Retinal pigment epithelial cell (primary cell): ENCODE measurements around the gene UCP3.
A peak's percentile ranks its signal among the peaks of the same experiment; 100 is the strongest.

Source experiments
- DNase-seq: peaks from one replicate; pipeline ENCODE4 v3.0.0-alpha.2; 2010; ENCODE audit warnings: low read depth
- H3K4me3 ChIP-seq: 2 replicates; pipeline ENCODE4 v1.5.1; 2011; ENCODE audit warnings: mild to moderate bottlenecking, low read length, control low read depth, moderate library complexity
- TF ChIP-seq, protein P1 (sequence below): conservative IDR thresholded peaks from 2 replicates; pipeline ENCODE4 v1.5.1; 2011; ENCODE audit warnings: low read depth, low read length, control low read depth, inconsistent platforms

UCP3 gene

DNA sequence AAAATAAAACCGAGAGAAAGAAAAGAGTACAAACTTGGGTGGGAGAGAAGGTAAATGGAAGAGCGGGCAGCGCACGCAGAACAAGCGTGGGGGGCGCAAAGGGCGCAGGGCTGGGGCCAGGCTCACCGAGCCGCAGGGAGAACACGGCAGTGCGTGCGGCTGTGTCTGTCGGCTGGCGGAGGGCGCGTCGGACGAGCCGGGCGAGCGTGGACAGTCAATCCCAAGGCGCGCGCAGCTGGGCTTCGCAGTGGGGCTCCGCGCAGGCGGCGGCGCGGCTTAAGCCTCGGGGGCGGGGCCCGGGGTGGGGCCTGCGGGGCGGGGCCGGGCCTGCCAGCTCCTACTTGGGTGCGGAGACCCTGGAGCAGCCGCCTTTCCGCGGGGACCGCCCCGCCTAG is 26.3 kb downstream of the UCP3 start, which contains the start of gene UCP2:
TSS of gene UCP2 (minus strand) at position 249 of the 395 bp plus-strand sequence. CDS start 4,465 bp downstream, outside the sequence.
- peak within 1 kb of the TSS; percentile 73 for H3K4me3 ChIP-seq
- TF ChIP-seq, protein P1, sequence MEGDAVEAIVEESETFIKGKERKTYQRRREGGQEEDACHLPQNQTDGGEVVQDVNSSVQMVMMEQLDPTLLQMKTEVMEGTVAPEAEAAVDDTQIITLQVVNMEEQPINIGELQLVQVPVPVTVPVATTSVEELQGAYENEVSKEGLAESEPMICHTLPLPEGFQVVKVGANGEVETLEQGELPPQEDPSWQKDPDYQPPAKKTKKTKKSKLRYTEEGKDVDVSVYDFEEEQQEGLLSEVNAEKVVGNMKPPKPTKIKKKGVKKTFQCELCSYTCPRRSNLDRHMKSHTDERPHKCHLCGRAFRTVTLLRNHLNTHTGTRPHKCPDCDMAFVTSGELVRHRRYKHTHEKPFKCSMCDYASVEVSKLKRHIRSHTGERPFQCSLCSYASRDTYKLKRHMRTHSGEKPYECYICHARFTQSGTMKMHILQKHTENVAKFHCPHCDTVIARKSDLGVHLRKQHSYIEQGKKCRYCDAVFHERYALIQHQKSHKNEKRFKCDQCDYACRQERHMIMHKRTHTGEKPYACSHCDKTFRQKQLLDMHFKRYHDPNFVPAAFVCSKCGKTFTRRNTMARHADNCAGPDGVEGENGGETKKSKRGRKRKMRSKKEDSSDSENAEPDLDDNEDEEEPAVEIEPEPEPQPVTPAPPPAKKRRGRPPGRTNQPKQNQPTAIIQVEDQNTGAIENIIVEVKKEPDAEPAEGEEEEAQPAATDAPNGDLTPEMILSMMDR = no peak
- DNase-seq = peak; percentile 40

GRCh38 chr11:73981051-73981805 is 27.7 kb downstream of the UCP3 start:
- H3K4me3 ChIP-seq = peak overlapping the region; percentile 73
- TF ChIP-seq, protein P1 = no peak
- no peak for DNase-seq

GRCh38 chr11:73980001-73980961 is 28.6 kb downstream of the UCP3 start:
- H3K4me3 ChIP-seq = no peak overlapping the region
- TF ChIP-seq, protein P1 = no peak
- peak; percentile 18 for DNase-seq

- TF ChIP-seq, protein P1 = no peak
- H3K4me3 ChIP-seq = no peak overlapping the region
- DNase-seq = no peak
Observed at GRCh38 chr11:73978576-73979086, 30.3 kb downstream of the UCP3 start.

GRCh38 chr11:73977856-73978519 is 30.9 kb downstream of the UCP3 start:
- TF ChIP-seq, protein P1 = no peak
- H3K4me3 ChIP-seq = no peak overlapping the region
- DNase-seq = no peak

- TF ChIP-seq, protein P1 = no peak
- no peak for DNase-seq
- H3K4me3 ChIP-seq = no peak overlapping the region
Observed at GRCh38 chr11:73976451-73977151, 32.3 kb downstream of the UCP3 start.
